ENCODE results near the gene ZNF14.
"Not testable (repeated sequence)": the region's sequence is repeated elsewhere in the genome, so short reads cannot be mapped to it uniquely, and the experiment has no call there.

The ZNF14 gene

GRCh38 chr19:19687090-19687489, 45.8 kb downstream of the ZNF14 start:
- H3K9ac ChIP-seq (ENCODE audit: low read length) = no peak overlapping the region
- no peak overlapping the region for H2AK5ac ChIP-seq (ENCODE audit: low read length, severe bottlenecking)
- no peak overlapping the region for H3K4me2 ChIP-seq (ENCODE audit: low read length, poor library complexity, severe bottlenecking)
- H3K27me3 ChIP-seq (ENCODE audit: control insufficient read depth in 1 of 2, insufficient read depth in 1 of 2, low read length in 2 of 2) = no peaks in the 10 kb centered on the region
- no peak overlapping the region for H3K14ac ChIP-seq (ENCODE audit: low read length in 2 of 2)
- H3K4me1 ChIP-seq (ENCODE audit: control insufficient read depth, insufficient read depth, low read depth, low read length) = no peaks in the 10 kb centered on the region
- no peak overlapping the region for H2BK5ac ChIP-seq (ENCODE audit: low read depth, low read length, poor library complexity, severe bottlenecking)
- H3K27ac ChIP-seq (ENCODE audit: low read length, poor library complexity, severe bottlenecking) = no peak overlapping the region
- no peak overlapping the region for H2AFZ ChIP-seq (ENCODE audit: low read depth, low read length)
- no peak overlapping the region for H3K4me3 ChIP-seq (ENCODE audit: insufficient read depth in 1 of 2, low read depth in 1 of 2, low read length in 2 of 2)
- H3K23ac ChIP-seq (ENCODE audit: low read length in 2 of 2) = no peak overlapping the region
- H4K91ac ChIP-seq (ENCODE audit: low read length) = no peak overlapping the region
- H3K4ac ChIP-seq (ENCODE audit: low read depth in 1 of 2, low read length in 2 of 2) = no peak overlapping the region
- 82% methylated on average over 1 of the region's 3 CpGs for WGBS
- DNase-seq = no peak
- H3K9me3 ChIP-seq (ENCODE audit: control insufficient read depth, low read length) = peaks cover 33% of the 10 kb centered on the region
- no peak overlapping the region for H2BK15ac ChIP-seq (ENCODE audit: low read depth, poor library complexity, severe bottlenecking)
- H3K18ac ChIP-seq (ENCODE audit: low read depth in 1 of 2, low read length in 2 of 2) = no peak overlapping the region
- H4K8ac ChIP-seq (ENCODE audit: low read length) = no peak overlapping the region
- H2BK12ac ChIP-seq (ENCODE audit: low read length in 2 of 2) = no peak overlapping the region
- peaks cover 0 to 1% of the 10 kb centered on the region in 2 experiments for H3K36me3 ChIP-seq (ENCODE audit: control insufficient read depth in 1 of 2, insufficient read depth in 2 of 2, low read depth in 1 of 2, low read length in 2 of 2)
- no peak overlapping the region for H2BK120ac ChIP-seq (ENCODE audit: low read depth, low read length)
- H3K79me1 ChIP-seq (replicated peaks; ENCODE audit: low read length, poor library complexity, severe bottlenecking) = no peaks in the 10 kb centered on the region

- H3K4me3 ChIP-seq (ENCODE audit: insufficient read depth in 1 of 2, low read depth in 1 of 2, low read length in 2 of 2) = no peak overlapping the region
- H3K14ac ChIP-seq (ENCODE audit: low read length in 2 of 2) = no peak overlapping the region
- DNase-seq = no peak
- H4K8ac ChIP-seq (ENCODE audit: low read length) = no peak overlapping the region
- H3K27ac ChIP-seq (ENCODE audit: low read length, poor library complexity, severe bottlenecking) = no peak overlapping the region
- H2BK120ac ChIP-seq (ENCODE audit: low read depth, low read length) = no peak overlapping the region
- 96% methylated on average over 6 of the region's 6 CpGs for WGBS
- H2AK5ac ChIP-seq (ENCODE audit: low read length, severe bottlenecking) = no peak overlapping the region
- H3K18ac ChIP-seq (ENCODE audit: low read depth in 1 of 2, low read length in 2 of 2) = no peak overlapping the region
- no peaks in the 10 kb centered on the region for H3K27me3 ChIP-seq (ENCODE audit: control insufficient read depth in 1 of 2, insufficient read depth in 1 of 2, low read length in 2 of 2)
- no peaks in the 10 kb centered on the region for H3K79me1 ChIP-seq (replicated peaks; ENCODE audit: low read length, poor library complexity, severe bottlenecking)
- H3K9ac ChIP-seq (ENCODE audit: low read length) = no peak overlapping the region
- no peak overlapping the region for H2BK12ac ChIP-seq (ENCODE audit: low read length in 2 of 2)
- H3K4me1 ChIP-seq (ENCODE audit: control insufficient read depth, insufficient read depth, low read depth, low read length) = no peaks in the 10 kb centered on the region
- no peak overlapping the region for H3K4me2 ChIP-seq (ENCODE audit: low read length, poor library complexity, severe bottlenecking)
- no peak overlapping the region for H2AFZ ChIP-seq (ENCODE audit: low read depth, low read length)
- H4K91ac ChIP-seq (ENCODE audit: low read length) = no peak overlapping the region
- no peak overlapping the region for H2BK15ac ChIP-seq (ENCODE audit: low read depth, poor library complexity, severe bottlenecking)
- H2BK5ac ChIP-seq (ENCODE audit: low read depth, low read length, poor library complexity, severe bottlenecking) = no peak overlapping the region
- H3K23ac ChIP-seq (ENCODE audit: low read length in 2 of 2) = no peak overlapping the region
- H3K9me3 ChIP-seq (ENCODE audit: control insufficient read depth, low read length) = peaks cover 35% of the 10 kb centered on the region
- peaks cover 0 to 3% of the 10 kb centered on the region in 2 experiments for H3K36me3 ChIP-seq (ENCODE audit: control insufficient read depth in 1 of 2, insufficient read depth in 2 of 2, low read depth in 1 of 2, low read length in 2 of 2)
- no peak overlapping the region for H3K4ac ChIP-seq (ENCODE audit: low read depth in 1 of 2, low read length in 2 of 2)
These were observed 46.3 kb downstream of the ZNF14 start for GRCh38 chr19:19686580-19686979.

GRCh38 chr19:19686119-19686518, 46.8 kb downstream of the ZNF14 start:
- H2BK5ac ChIP-seq (ENCODE audit: low read depth, low read length, poor library complexity, severe bottlenecking); H4K91ac ChIP-seq (ENCODE audit: low read length); H3K4me3 ChIP-seq (ENCODE audit: insufficient read depth in 1 of 2, low read depth in 1 of 2, low read length in 2 of 2); H3K23ac ChIP-seq (ENCODE audit: low read length in 2 of 2); H3K27ac ChIP-seq (ENCODE audit: low read length, poor library complexity, severe bottlenecking); H2BK12ac ChIP-seq (ENCODE audit: low read length in 2 of 2); H2AFZ ChIP-seq (ENCODE audit: low read depth, low read length); H4K8ac ChIP-seq (ENCODE audit: low read length); H2BK15ac ChIP-seq (ENCODE audit: low read depth, poor library complexity, severe bottlenecking); H3K36me3 ChIP-seq (ENCODE audit: control insufficient read depth in 1 of 2, insufficient read depth in 2 of 2, low read depth in 1 of 2, low read length in 2 of 2); H3K4ac ChIP-seq (ENCODE audit: low read depth in 1 of 2, low read length in 2 of 2); H2BK120ac ChIP-seq (ENCODE audit: low read depth, low read length); H3K18ac ChIP-seq (ENCODE audit: low read depth in 1 of 2, low read length in 2 of 2); DNase-seq; H3K27me3 ChIP-seq (ENCODE audit: control insufficient read depth in 1 of 2, insufficient read depth in 1 of 2, low read length in 2 of 2); H3K79me1 ChIP-seq (replicated peaks; ENCODE audit: low read length, poor library complexity, severe bottlenecking); H2AK5ac ChIP-seq (ENCODE audit: low read length, severe bottlenecking); H3K4me2 ChIP-seq (ENCODE audit: low read length, poor library complexity, severe bottlenecking); H3K4me1 ChIP-seq (ENCODE audit: control insufficient read depth, insufficient read depth, low read depth, low read length); H3K9ac ChIP-seq (ENCODE audit: low read length); H3K14ac ChIP-seq (ENCODE audit: low read length in 2 of 2): not testable (repeated sequence)
- 98% methylated on average over 13 of the region's 15 CpGs for WGBS
- peaks cover 39% of the 10 kb centered on the region for H3K9me3 ChIP-seq (ENCODE audit: control insufficient read depth, low read length)

- 98% methylated on average over 16 of the region's 20 CpGs for WGBS
- Histone ChIP-seq H3K27ac (ENCODE audit: low read length, poor library complexity, severe bottlenecking) (no peak overlapping the region), H2AK5ac (ENCODE audit: low read length, severe bottlenecking) (no peak overlapping the region), H3K9me3 (ENCODE audit: control insufficient read depth, low read length) (peaks cover 88% of the 10 kb centered on the region), H3K9ac (ENCODE audit: low read length) (no peak overlapping the region), H4K91ac (ENCODE audit: low read length) (no peak overlapping the region), H3K4me2 (ENCODE audit: low read length, poor library complexity, severe bottlenecking) (no peak overlapping the region), H2AFZ (ENCODE audit: low read depth, low read length) (no peak overlapping the region), H2BK5ac (ENCODE audit: low read depth, low read length, poor library complexity, severe bottlenecking) (no peak overlapping the region), H3K14ac (ENCODE audit: low read length in 2 of 2) (no peak overlapping the region), H4K8ac (ENCODE audit: low read length) (no peak overlapping the region), H3K27me3 (ENCODE audit: control insufficient read depth in 1 of 2, insufficient read depth in 1 of 2, low read length in 2 of 2) (no peaks in the 10 kb centered on the region), H3K23ac (ENCODE audit: low read length in 2 of 2) (no peak overlapping the region), H3K4me3 (ENCODE audit: insufficient read depth in 1 of 2, low read depth in 1 of 2, low read length in 2 of 2) (peak overlapping the region in 1 of 2 experiments; percentile 56), H3K36me3 (ENCODE audit: control insufficient read depth in 1 of 2, insufficient read depth in 2 of 2, low read depth in 1 of 2, low read length in 2 of 2) (peaks cover 49 to 50% of the 10 kb centered on the region in 2 experiments), H3K79me1 (replicated peaks; ENCODE audit: low read length, poor library complexity, severe bottlenecking) (peaks cover 16% of the 10 kb centered on the region), H3K4ac (ENCODE audit: low read depth in 1 of 2, low read length in 2 of 2) (no peak overlapping the region), H2BK120ac (ENCODE audit: low read depth, low read length) (no peak overlapping the region), H3K4me1 (ENCODE audit: control insufficient read depth, insufficient read depth, low read depth, low read length) (no peaks in the 10 kb centered on the region), H2BK12ac (ENCODE audit: low read length in 2 of 2) (no peak overlapping the region), H2BK15ac (ENCODE audit: low read depth, poor library complexity, severe bottlenecking) (no peak overlapping the region), H3K18ac (ENCODE audit: low read depth in 1 of 2, low read length in 2 of 2) (no peak overlapping the region)
- no peak for DNase-seq
These were observed 53.5 kb downstream of the ZNF14 start for GRCh38 chr19:19679176-19680073.
